ENCODE data around the gene LRRC8B.

GRCh38 chr1:89631816-89632656 is 107.4 kb downstream of the LRRC8B start:
- TF ChIP-seq RAD21 (conservative IDR thresholded peaks at IDR 0.05 in 1 of 2, IDR thresholded peaks at IDR 0.05 in 1 of 2) (no peak), CTCF (IDR thresholded peaks at IDR 0.05) (no peak), NFE2L2 (conservative IDR thresholded peaks at IDR 0.05; ENCODE audit: low read length) (no peak), MYC (IDR thresholded peaks at IDR 0.05; ENCODE audit: borderline replicate concordance, low read length) (no peak), JUN (IDR thresholded peaks at IDR 0.05) (no peak), POLR2A (IDR thresholded peaks at IDR 0.05; ENCODE audit: low read length) (no peak), JUNB (IDR thresholded peaks at IDR 0.05) (no peak), HOXA7 (CRISPR knock-in tag; IDR thresholded peaks at IDR 0.05) (no peak), MAFK (IDR thresholded peaks at IDR 0.05; ENCODE audit: partially characterized antibody) (no peak), MAX (IDR thresholded peaks at IDR 0.05) (no peak), ELK1 (IDR thresholded peaks at IDR 0.05; ENCODE audit: low read depth, low read length) (no peak), BHLHE40 (IDR thresholded peaks at IDR 0.05; ENCODE audit: low read depth, low read length) (no peak), NPAS2 (CRISPR knock-in tag; IDR thresholded peaks at IDR 0.05; ENCODE audit: borderline replicate concordance) (no peak)

Data from A549 (cell line).